ENCODE measurements around the gene PPIB.

DNA sequence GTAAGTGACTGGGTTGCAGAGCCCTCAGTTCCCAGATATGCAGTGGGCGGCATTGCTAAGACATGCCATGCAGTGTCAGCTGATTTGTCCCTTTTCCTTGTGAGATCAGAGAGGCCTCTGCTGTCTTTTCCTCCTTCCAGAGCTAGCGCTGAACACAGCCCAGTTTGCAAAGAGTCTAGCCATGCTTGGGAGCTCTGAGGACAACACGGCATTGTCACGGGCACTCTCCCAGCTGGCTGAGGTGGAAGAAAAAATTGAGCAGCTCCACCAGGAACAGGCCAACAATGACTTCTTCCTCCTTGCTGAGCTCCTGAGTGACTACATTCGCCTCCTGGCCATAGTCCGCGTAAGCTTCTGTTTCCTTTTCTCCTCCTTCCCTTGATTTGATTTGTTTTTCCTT lies 31.3 kb downstream of the PPIB start:
- TF ChIP-seq, protein P1, sequence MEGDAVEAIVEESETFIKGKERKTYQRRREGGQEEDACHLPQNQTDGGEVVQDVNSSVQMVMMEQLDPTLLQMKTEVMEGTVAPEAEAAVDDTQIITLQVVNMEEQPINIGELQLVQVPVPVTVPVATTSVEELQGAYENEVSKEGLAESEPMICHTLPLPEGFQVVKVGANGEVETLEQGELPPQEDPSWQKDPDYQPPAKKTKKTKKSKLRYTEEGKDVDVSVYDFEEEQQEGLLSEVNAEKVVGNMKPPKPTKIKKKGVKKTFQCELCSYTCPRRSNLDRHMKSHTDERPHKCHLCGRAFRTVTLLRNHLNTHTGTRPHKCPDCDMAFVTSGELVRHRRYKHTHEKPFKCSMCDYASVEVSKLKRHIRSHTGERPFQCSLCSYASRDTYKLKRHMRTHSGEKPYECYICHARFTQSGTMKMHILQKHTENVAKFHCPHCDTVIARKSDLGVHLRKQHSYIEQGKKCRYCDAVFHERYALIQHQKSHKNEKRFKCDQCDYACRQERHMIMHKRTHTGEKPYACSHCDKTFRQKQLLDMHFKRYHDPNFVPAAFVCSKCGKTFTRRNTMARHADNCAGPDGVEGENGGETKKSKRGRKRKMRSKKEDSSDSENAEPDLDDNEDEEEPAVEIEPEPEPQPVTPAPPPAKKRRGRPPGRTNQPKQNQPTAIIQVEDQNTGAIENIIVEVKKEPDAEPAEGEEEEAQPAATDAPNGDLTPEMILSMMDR (IDR thresholded peaks at IDR 0.05), result no peak
- no peak for TF ChIP-seq EZH2 (IDR thresholded peaks at IDR 0.05; ENCODE audit: borderline replicate concordance, insufficient read depth, low read depth, low read length, poor library complexity, severe bottlenecking)

Data from B cell (primary cell).